ENCODE measurements around the gene HSPE1. TPM values are rescaled to one million over a fixed set of nuclear protein-coding genes. Genes with fewer than 3 reads are reported as not detected.
"Not testable (repeated sequence)": the region's sequence is repeated elsewhere in the genome, so short reads cannot be mapped to it uniquely, and the experiment has no call there.

Gene HSPE1
- total RNA-seq, result 12.9 TPM

- DNase-seq (ENCODE audit: low read depth in 2 of 3, low spot score in 2 of 3), result peak; percentile 95 to 100 (median 100)
Measured at GRCh38 chr2:197499594-197500502, at the start of gene HSPE1, which contains the start of gene HSPD1. HSPE1 (plus strand) TSS chr2:197500379; CDS start chr2:197500437, 58 bp downstream. HSPD1 (minus strand) TSS chr2:197499840; CDS start chr2:197498848, 992 bp downstream.

- no peak for DNase-seq (ENCODE audit: low read depth in 2 of 3, low spot score in 2 of 3)
Measured at GRCh38 chr2:197450465-197450864, 49.7 kb upstream of the HSPE1 start.

GRCh38 chr2:197450935-197451358 lies 49.2 kb upstream of the HSPE1 start:
- DNase-seq (ENCODE audit: low read depth in 2 of 3, low spot score in 2 of 3), result peak in 1 of 3 donors; percentile 23

- DNase-seq (ENCODE audit: low read depth in 2 of 3, low spot score in 2 of 3), result no peak
Measured at GRCh38 chr2:197452754-197453122, 47.4 kb upstream of the HSPE1 start.

GRCh38 chr2:197453123-197453913 lies 46.9 kb upstream of the HSPE1 start, which contains the start of gene COQ10B:
COQ10B (plus strand) TSS chr2:197453552; CDS start chr2:197453561, 9 bp downstream.
- peak; percentile 94 to 99 (median 99) for DNase-seq (ENCODE audit: low read depth in 2 of 3, low spot score in 2 of 3)

GRCh38 chr2:197453914-197454398 lies 46.2 kb upstream of the HSPE1 start:
- DNase-seq (ENCODE audit: low read depth in 2 of 3, low spot score in 2 of 3), result no peak

- no peak for DNase-seq (ENCODE audit: low read depth in 2 of 3, low spot score in 2 of 3)
Measured at GRCh38 chr2:197454923-197455322, 45.3 kb upstream of the HSPE1 start.

GRCh38 chr2:197455428-197455827 lies 44.8 kb upstream of the HSPE1 start:
- DNase-seq (ENCODE audit: low read depth in 2 of 3, low spot score in 2 of 3), result no peak

GRCh38 chr2:197460649-197461048 lies 39.5 kb upstream of the HSPE1 start:
- no peak for DNase-seq (ENCODE audit: low read depth in 2 of 3, low spot score in 2 of 3)

- no peak for DNase-seq (ENCODE audit: low read depth in 2 of 3, low spot score in 2 of 3)
Measured at GRCh38 chr2:197461057-197461456, 39.1 kb upstream of the HSPE1 start.

GRCh38 chr2:197464175-197464574 lies 36.0 kb upstream of the HSPE1 start:
- no peak for DNase-seq (ENCODE audit: low read depth in 2 of 3, low spot score in 2 of 3)

- no peak for DNase-seq (ENCODE audit: low read depth in 2 of 3, low spot score in 2 of 3)
Measured at GRCh38 chr2:197472166-197472565, 28.0 kb upstream of the HSPE1 start.

GRCh38 chr2:197477797-197478196 lies 22.4 kb upstream of the HSPE1 start:
- DNase-seq (ENCODE audit: low read depth in 2 of 3, low spot score in 2 of 3), result no peak

GRCh38 chr2:197480165-197481036 lies 19.8 kb upstream of the HSPE1 start:
- no peak for DNase-seq (ENCODE audit: low read depth in 2 of 3, low spot score in 2 of 3)

GRCh38 chr2:197484248-197484647 lies 15.9 kb upstream of the HSPE1 start:
- DNase-seq (ENCODE audit: low read depth in 2 of 3, low spot score in 2 of 3), result not testable (repeated sequence)

GRCh38 chr2:197486175-197486574 lies 14.0 kb upstream of the HSPE1 start:
- DNase-seq (ENCODE audit: low read depth in 2 of 3, low spot score in 2 of 3), result no peak

GRCh38 chr2:197487385-197487784 lies 12.8 kb upstream of the HSPE1 start:
- DNase-seq (ENCODE audit: low read depth in 2 of 3, low spot score in 2 of 3), result no peak

- no peak for DNase-seq (ENCODE audit: low read depth in 2 of 3, low spot score in 2 of 3)
Measured at GRCh38 chr2:197495433-197496134, 4.6 kb upstream of the HSPE1 start.

GRCh38 chr2:197496695-197497094 lies 3.5 kb upstream of the HSPE1 start:
- DNase-seq (ENCODE audit: low read depth in 2 of 3, low spot score in 2 of 3), result no peak

GRCh38 chr2:197497326-197497725 lies 2.9 kb upstream of the HSPE1 start:
- DNase-seq (ENCODE audit: low read depth in 2 of 3, low spot score in 2 of 3), result no peak

All from hematopoietic multipotent progenitor cell (in vitro differentiated cells).